ENCODE results near the gene MYOCOS. TPM values are rescaled to one million over a fixed set of nuclear protein-coding genes. Genes with fewer than 3 reads are reported as not detected.
"Not testable (repeated sequence)": the region's sequence is repeated elsewhere in the genome, so short reads cannot be mapped to it uniquely, and the experiment has no call there.

Gene MYOCOS
- total RNA-seq, 4 donors from 2014 or later = not detected

DNA sequence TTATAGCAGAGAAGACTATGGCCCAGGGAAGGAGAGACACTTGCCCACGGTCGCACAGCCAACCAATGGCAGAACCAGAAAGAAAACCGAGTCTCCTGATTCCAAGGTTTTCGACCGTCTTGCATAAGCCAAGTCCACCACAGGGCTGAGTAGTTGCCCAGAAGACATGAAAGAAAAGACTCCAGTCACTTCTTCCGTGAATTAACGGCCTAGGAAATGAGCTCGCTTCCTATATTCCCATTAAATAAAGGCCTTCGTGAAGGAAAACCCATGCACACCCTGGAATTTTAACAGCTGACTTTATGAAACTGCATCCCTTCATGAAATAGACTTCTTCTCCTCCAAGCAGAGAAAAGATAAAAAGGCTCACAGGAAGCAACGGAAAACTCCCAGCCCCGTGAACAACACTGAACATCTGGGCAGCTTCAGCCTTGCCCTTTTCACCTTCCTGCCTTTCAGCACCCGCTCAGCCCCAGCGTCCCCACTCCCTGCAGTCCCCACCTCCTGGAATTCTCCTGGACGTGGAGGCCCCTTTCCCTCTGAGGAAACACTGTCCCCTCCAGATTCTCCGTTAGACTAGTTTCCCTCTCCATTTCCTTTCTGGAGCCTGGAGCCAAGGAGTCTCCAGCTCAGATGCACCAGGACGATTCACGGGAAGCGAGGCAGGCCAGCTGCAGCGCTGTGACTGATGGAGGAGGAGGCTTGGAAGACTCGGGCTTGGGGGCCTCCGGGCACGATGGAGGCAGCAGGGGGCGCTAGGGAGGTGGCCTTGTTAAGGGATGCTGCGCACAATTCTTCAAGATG is 33.1 kb downstream of the MYOCOS start:
- H3K4me3 ChIP-seq = no peak overlapping the region
- H3K27me3 ChIP-seq = no peaks in the 10 kb centered on the region
- peak in 2 of 3 donors; percentile 26 to 77 for DNase-seq
- H3K36me3 ChIP-seq = no peaks in the 10 kb centered on the region
- H3K9me3 ChIP-seq = no peaks in the 10 kb centered on the region
- TF ChIP-seq, protein P1, sequence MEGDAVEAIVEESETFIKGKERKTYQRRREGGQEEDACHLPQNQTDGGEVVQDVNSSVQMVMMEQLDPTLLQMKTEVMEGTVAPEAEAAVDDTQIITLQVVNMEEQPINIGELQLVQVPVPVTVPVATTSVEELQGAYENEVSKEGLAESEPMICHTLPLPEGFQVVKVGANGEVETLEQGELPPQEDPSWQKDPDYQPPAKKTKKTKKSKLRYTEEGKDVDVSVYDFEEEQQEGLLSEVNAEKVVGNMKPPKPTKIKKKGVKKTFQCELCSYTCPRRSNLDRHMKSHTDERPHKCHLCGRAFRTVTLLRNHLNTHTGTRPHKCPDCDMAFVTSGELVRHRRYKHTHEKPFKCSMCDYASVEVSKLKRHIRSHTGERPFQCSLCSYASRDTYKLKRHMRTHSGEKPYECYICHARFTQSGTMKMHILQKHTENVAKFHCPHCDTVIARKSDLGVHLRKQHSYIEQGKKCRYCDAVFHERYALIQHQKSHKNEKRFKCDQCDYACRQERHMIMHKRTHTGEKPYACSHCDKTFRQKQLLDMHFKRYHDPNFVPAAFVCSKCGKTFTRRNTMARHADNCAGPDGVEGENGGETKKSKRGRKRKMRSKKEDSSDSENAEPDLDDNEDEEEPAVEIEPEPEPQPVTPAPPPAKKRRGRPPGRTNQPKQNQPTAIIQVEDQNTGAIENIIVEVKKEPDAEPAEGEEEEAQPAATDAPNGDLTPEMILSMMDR (IDR thresholded peaks at IDR 0.05) = peak in 4 of 6 experiments; percentile 22 to 44 (median 32)
- TF ChIP-seq POLR2A (IDR thresholded peaks at IDR 0.05) = no peak
- peak overlapping the region in 3 of 4 donors; percentile 14 to 59 (median 43) for H3K27ac ChIP-seq
- peaks cover 0 to 23% (median 0%) of the 10 kb centered on the region in 4 donors for H3K4me1 ChIP-seq

DNA sequence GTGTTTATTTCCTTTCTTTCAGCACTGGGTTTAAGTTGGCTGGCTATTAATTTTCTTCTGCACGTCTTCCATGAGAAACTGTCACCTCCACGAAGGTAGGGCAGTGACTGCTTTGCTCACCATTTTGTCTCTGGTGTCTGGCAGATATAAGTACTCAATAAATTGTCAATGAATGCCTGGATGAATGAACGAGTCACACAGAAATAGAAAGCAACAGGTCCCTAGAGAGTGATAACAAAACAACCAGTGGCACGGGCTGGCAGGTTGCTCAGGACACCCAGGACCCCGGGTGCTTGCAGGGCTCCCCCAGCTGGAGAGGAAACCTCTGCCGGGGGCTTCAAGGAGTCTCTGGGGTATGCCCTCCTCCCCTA is 33.7 kb downstream of the MYOCOS start:
- Histone ChIP-seq H3K36me3 (no peaks in the 10 kb centered on the region), H3K27ac (peak overlapping the region in 1 of 4 donors; percentile 59), H3K27me3 (no peaks in the 10 kb centered on the region), H3K9me3 (no peaks in the 10 kb centered on the region), H3K4me1 (peaks cover 0 to 23% (median 0%) of the 10 kb centered on the region in 4 donors), H3K4me3 (no peak overlapping the region)
- DNase-seq = no peak
- TF ChIP-seq POLR2A (IDR thresholded peaks at IDR 0.05) = no peak
- TF ChIP-seq, protein P1 (IDR thresholded peaks at IDR 0.05) = no peak

- H3K27me3 ChIP-seq, H3K9me3 ChIP-seq, H3K36me3 ChIP-seq, H3K4me3 ChIP-seq: not testable (repeated sequence)
- peak in 1 of 3 donors; percentile 74 for DNase-seq
- H3K27ac ChIP-seq = peak overlapping the region in 1 of 4 donors; percentile 19
- H3K4me1 ChIP-seq = peaks cover 0 to 23% (median 0%) of the 10 kb centered on the region in 4 donors
Observed at GRCh38 chr1:171656206-171656605, 34.2 kb downstream of the MYOCOS start.

DNA sequence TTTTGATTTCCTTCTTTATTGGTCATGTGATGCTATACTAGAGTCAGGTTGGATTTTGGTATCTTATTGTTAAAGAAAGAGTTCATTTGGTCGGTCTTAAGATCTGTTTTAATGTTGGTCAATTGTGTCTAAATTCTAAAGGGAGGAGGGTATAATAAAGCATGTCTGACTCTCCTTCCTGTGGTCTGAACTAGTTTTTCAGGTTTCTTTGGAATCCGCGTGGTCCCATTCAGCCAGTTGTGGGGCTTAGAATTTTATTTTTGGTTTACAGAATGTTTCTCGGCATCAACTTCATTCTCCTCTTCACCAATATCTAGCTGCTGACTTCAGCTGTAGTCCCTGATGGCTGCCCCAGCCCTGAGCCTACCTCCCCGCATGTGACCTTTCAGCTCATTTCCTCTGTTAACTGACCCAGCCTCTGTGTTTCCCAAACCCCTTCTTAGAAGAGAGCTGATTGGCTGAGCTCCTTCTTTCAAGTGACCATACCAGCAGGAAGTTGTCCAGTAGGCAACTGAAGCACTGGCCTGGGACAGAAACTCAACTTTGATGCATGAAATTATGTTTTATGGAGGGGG is 39.1 kb downstream of the MYOCOS start:
- TF ChIP-seq, protein P1 (IDR thresholded peaks at IDR 0.05) = no peak
- TF ChIP-seq POLR2A (IDR thresholded peaks at IDR 0.05) = no peak
- no peaks in the 10 kb centered on the region for H3K27me3 ChIP-seq
- no peak overlapping the region for H3K27ac ChIP-seq
- peaks cover 0 to 2% (median 0%) of the 10 kb centered on the region in 4 donors for H3K4me1 ChIP-seq
- H3K9me3 ChIP-seq = no peaks in the 10 kb centered on the region
- no peak overlapping the region for H3K4me3 ChIP-seq
- H3K36me3 ChIP-seq = no peaks in the 10 kb centered on the region
- DNase-seq = no peak

GRCh38 chr1:171663036-171663853 is 41.2 kb downstream of the MYOCOS start:
- no peaks in the 10 kb centered on the region for H3K9me3 ChIP-seq
- H3K4me1 ChIP-seq = no peaks in the 10 kb centered on the region
- H3K4me3 ChIP-seq = no peak overlapping the region
- H3K27me3 ChIP-seq = no peaks in the 10 kb centered on the region
- peak overlapping the region in 1 of 4 donors; percentile 53 for H3K27ac ChIP-seq
- TF ChIP-seq POLR2A (IDR thresholded peaks at IDR 0.05) = no peak
- TF ChIP-seq, protein P1 (IDR thresholded peaks at IDR 0.05) = no peak
- no peaks in the 10 kb centered on the region for H3K36me3 ChIP-seq
- DNase-seq = no peak
